Kasumi-1 (cell line): ENCODE results near the gene PRR23E.

Source experiments
- DNase-seq, 2 experiments: peaks; one replicate each; lab custom pipeline; 2025; lab: John Stamatoyannopoulos, UW

PRR23E gene

GRCh38 chr3:127192576-127193232 is at the start of gene PRR23E:
PRR23E (plus strand) TSS chr3:127193131; CDS start chr3:127196686, 3,555 bp downstream.
- DNase-seq, result no peak

DNA sequence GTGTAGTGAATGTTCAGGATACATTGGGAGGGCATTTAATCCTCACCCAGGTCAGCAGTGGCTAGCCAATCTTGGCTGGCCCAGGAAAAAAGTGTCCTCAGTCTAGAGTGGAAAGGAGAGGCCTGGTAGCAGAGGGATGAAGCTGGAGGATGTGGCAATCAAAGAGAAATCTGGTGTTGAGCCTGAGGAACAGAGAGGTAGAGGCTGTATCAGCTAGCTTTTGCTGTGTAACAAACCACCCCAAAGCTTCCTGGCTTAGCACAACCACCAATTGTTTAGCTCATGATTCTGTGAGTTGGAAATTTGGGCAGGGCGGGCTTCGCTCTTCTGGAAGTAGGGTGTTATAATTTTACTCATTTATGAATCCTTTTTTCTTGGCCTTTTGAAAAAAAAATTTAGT is 49.8 kb upstream of the PRR23E start:
- no peak for DNase-seq

DNA sequence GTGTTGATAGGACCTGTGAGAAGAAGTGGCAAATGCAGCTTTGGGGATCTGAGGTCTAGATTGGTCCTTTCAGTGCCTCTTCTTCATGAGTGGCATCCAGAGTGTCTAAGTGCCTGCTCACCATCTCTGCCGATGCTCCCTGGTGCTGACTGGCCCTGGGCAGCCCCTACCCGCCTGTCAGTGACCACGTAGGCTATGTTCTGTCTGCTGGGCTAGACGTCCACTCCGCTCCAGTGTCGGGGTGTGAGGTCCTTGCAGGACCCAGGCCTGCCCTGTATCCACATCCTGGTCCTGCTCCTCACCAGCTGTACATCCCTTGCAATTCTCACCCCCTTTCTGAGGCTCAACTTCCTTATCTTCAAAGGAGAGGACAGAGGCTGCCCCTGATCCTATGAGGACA is 48.3 kb upstream of the PRR23E start:
- no peak for DNase-seq

DNA sequence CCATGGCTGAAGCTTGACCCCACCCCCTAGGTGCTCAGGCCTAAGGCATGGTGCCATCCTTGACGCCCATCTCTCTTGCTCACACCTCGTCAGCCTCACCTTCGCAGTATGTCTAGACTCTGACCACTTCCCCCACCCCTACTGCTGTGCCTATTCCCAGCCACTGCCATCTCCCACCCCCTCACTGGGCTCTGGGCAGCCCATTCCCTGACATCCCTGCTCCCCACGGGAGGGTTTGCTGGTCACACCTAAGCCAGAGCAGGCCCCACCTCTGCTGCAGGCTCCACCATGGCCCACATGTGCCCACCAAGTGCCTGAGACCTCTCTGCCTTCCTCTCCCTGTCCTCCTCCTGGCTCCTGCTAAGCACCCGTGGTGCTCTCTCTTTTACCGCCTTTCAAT is 47.7 kb upstream of the PRR23E start:
- DNase-seq, result no peak

GRCh38 chr3:127147291-127147885 is 45.5 kb upstream of the PRR23E start:
- no peak for DNase-seq

GRCh38 chr3:127149621-127150310 is 43.2 kb upstream of the PRR23E start:
- DNase-seq, result no peak

DNA sequence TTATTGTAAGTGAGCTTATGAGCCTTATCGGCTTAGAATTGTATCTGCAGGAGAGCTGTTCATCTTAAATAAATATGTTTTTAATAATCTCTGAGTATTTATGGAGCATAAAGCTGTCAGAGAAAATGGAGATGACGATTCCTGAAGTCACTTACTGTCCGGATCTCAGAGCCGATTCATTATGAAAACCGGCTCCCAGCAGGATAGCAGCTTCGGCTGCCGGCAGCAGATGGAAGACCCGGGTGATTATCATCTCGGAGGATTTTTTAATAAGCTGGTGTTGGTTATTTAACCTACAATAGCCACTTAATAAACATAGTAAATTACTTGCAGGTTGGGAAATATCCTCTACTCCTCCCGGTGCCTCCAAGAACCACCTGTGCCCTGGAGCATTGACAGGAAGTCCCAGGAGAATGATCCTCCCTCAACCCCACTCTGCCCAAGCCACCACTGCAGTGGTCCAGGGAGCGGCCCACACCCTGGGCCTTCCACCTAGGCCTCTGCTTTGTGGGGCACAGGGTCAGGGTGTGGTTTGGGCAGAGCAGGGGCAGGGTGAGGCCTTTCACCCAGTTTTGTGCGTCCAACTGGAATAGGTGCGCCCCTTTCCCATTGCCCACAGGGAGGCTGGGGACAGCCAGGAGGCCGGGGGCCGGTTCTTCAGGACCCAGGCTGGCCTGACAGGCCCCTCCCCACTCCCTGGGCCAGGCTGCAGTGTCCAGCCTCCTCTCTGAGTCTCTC is 42.2 kb upstream of the PRR23E start:
- DNase-seq, result no peak

GRCh38 chr3:127151251-127151564 is 41.7 kb upstream of the PRR23E start:
- DNase-seq, result no peak

DNA sequence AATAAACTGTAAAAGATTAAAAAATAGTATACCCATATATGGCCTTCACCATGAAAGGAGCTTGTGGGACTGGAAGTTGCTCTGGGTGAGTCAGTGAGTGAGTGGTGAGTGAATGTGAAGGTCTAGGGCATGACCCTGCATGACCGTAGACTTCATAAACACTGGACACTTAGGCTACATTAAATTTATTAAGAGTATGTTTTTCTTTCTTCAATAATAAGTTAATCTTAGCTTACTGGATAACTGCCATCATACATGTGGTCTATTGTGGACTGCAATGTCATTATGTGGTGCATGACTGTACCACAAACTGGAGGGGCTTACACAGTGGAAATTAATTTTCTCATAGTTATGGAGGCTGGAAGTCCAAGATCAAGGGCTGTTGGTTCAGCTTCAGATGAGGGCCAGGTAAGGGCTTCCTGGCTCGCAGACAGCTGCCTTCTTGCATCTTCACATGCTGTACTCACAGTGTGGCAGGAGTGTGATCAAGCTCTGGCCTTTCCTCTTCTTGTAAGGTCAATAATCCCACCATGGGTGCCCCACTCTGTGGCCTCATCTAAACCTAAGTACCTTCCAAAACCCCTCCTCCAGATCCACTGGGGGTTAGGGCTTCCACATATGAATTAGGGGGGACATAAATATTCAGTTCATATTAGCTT is 40.8 kb upstream of the PRR23E start:
- no peak for DNase-seq

- no peak for DNase-seq
These were observed 40.0 kb upstream of the PRR23E start for GRCh38 chr3:127152684-127153505.

- no peak for DNase-seq
These were observed 39.5 kb upstream of the PRR23E start for GRCh38 chr3:127153506-127153815.

DNA sequence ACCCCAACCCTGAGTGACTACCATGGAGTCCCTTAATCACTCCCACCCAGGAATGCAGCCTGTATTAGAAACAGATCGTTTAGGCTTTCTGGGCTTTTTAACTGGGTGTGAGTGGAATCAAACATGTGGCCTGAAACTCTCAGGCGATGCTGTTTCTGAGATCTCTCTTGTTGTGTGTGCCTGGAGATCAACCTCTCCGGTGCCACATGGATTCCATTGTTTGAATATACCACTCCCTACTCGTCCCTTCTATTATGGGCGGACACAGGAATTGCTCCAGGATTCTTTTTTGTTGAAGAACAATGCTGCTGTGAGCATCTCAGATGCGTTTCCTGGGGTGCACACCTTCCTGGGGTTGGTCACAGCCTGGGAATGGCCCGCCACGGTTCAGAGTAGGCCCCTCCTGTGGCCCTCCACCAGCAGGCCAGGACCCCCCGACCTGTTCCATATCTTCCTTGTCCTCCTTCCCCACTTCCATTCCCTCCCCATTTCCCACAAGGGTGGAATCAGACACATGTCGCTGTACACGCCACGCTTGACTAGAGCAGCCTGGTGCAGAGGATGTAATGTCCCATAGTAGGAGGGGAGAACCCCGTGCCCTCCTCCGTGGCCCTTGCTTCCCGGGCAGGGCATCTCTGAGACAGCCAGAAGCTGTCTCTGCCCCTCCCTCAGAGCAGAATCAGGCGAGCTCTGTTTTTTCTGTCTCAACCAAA is 36.4 kb upstream of the PRR23E start:
- DNase-seq, result no peak

GRCh38 chr3:127157171-127157828 is 35.6 kb upstream of the PRR23E start:
- DNase-seq, result no peak

GRCh38 chr3:127158614-127159229 is 34.2 kb upstream of the PRR23E start:
- no peak for DNase-seq

GRCh38 chr3:127159543-127159942 is 33.4 kb upstream of the PRR23E start:
- DNase-seq, result no peak

DNA sequence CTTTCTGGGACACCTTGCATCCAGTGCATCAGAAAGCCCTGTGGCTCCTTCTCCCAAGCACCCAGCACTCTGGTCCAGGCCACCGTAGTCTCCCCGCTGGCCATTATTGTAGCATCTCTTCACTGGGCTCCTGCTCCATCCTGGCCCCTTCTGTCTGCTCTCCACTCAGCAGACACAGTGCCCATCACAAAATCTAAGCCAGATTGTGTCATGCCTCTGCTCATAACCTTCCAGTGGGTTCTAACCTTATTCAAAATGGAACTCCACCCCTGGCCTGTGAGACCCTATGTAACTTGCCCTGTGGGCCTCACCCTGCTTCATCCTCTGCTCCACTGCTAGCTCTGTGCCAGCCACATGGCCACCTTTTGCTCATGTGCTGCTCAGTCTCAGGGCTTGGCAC is 31.7 kb upstream of the PRR23E start:
- no peak for DNase-seq

DNA sequence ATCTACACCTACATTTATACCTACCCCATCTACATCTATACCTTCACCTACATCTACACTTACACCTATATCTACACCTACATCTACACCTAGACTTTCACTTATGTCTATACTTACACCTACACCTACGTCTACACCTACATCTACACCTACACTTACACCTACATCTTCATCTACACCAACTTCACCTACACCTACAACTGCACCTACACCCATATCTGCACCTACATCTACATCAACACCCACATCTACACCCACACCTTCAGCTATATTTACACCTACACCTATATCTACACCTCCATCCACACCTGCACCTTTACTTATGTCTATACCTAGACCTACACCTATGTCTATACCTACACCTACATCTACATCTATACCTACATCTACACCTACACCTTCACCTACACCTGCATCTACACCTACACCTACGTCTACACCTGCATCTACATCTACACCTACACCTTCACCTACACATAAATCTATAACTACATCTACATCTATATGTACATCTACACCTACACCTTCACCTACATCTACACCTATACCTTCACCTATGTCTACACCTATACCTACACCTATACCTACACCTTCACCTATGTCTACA is 30.9 kb upstream of the PRR23E start:
- no peak for DNase-seq

GRCh38 chr3:127162947-127163645 is 29.8 kb upstream of the PRR23E start:
- DNase-seq, result peak in 1 of 2 experiments; percentile 3

DNA sequence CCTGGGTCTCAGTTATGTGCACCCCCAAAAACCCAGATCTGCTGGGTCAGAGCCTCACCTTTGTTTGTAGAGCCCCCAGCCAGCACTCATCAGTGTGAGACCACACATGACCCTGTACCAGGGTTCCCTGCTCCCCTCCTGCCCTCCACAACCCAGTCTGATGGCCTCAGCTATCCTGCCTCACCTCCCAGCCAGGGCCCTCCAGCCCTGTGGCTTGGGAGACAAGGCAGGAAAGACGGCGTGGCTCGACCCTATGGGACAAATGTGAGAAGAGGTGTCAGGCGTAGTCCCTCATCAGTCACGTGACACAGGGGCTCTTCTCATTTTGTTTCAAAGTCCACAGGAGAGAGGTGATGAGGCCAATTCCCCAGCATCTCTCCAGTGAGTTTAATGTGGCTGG is 28.3 kb upstream of the PRR23E start:
- no peak for DNase-seq
